K562 (cell line): ENCODE data around the gene XBP1. TPM values are rescaled to one million over a fixed set of nuclear protein-coding genes. Genes with fewer than 3 reads are reported as not detected.

Source experiments
- ADNP ChIP-seq: fragments of 200-800 bp; sonication (Bioruptor generic); IDR thresholded peaks from 2 replicates; pipeline ENCODE4 v1.6.1; 2016; ENCODE audit warnings: missing genetic modification characterization, missing compliant biosample characterization
- ARID1B ChIP-seq: fragments of 450-650 bp; IDR thresholded peaks from 2 replicates; pipeline ENCODE4 v1.6.1; 2016; ENCODE audit warnings: antibody characterized with exemption, mild to moderate bottlenecking, inconsistent platforms
- ARID2 ChIP-seq: fragments of 450-650 bp; IDR thresholded peaks from 2 replicates; pipeline ENCODE4 v1.6.1; 2017; ENCODE audit warnings: antibody characterized with exemption, mild to moderate bottlenecking
- ATF6 ChIP-seq: sonication (generic); formaldehyde crosslinking; IDR thresholded peaks from 2 replicates; pipeline ENCODE4 v1.4.0; 2020; ENCODE audit warnings: mild to moderate bottlenecking, missing genetic modification reagents
- CHCHD3 ChIP-seq: fragments of 250-450 bp; sonication (Bioruptor Pico); IDR thresholded peaks from 2 replicates; pipeline ENCODE4 v2.1.2; 2022; ENCODE audit warnings: mild to moderate bottlenecking
- FOXA1 ChIP-seq: fragments of 450-650 bp; IDR thresholded peaks from 2 replicates; pipeline ENCODE4 v1.6.1; 2016; ENCODE audit warnings: mild to moderate bottlenecking, borderline replicate concordance
- HIVEP1 ChIP-seq: fragments of 250-450 bp; sonication (Bioruptor Pico); IDR thresholded peaks from 2 replicates; pipeline ENCODE4 v1.4.0; 2020; ENCODE audit warnings: mild to moderate bottlenecking
- PHF20 ChIP-seq: fragments of 450-650 bp; IDR thresholded peaks from 2 replicates; pipeline ENCODE4 v1.6.1; 2018; ENCODE audit not compliant: partially characterized antibody
- SOX6 ChIP-seq: fragments of 450-650 bp; IDR thresholded peaks from 2 replicates; pipeline ENCODE4 v1.6.1; 2014; ENCODE audit warnings: mild to moderate bottlenecking
- STAT5A ChIP-seq: IDR thresholded peaks from 2 replicates; pipeline ENCODE4 v1.6.1; 2012; ENCODE audit warnings: low read length, inconsistent platforms, borderline replicate concordance
- TSHZ1 ChIP-seq: fragments of 250-450 bp; sonication (Bioruptor Pico); IDR thresholded peaks from 2 replicates; pipeline ENCODE4 v1.4.0; 2020; ENCODE audit warnings: mild to moderate bottlenecking, moderate library complexity
- ZC3H8 ChIP-seq: fragments of 450-650 bp; IDR thresholded peaks from 2 replicates; pipeline ENCODE4 v1.6.1; 2017
- ZNF217 ChIP-seq: sonication (generic); formaldehyde crosslinking; IDR thresholded peaks from 2 replicates; pipeline ENCODE4 v1.8.0; 2022; ENCODE audit warnings: mild to moderate bottlenecking, missing genetic modification reagents
- ZNF644 ChIP-seq: fragments of 200-800 bp; sonication (Bioruptor generic); IDR thresholded peaks from 2 replicates; pipeline ENCODE4 v1.6.1; 2016; ENCODE audit warnings: low read depth, missing genetic modification characterization, missing compliant biosample characterization
- ZNF695 ChIP-seq: fragments of 450-650 bp; formaldehyde crosslinking; IDR thresholded peaks from 2 replicates; pipeline ENCODE4 v1.4.0; 2020; ENCODE audit warnings: mild to moderate bottlenecking, moderate library complexity
- polyA plus RNA-seq, 8 experiments: library from polyadenylated mRNA; depleted of rRNA in 4 of 8; stranded (reverse) in 5 of 8; unstranded in 3 of 8; fragments of >200 nt; fragmentation: Nextera tagmentation in 2 of 8; fragmentation: Illumina TruSeq in 1 of 8; extraction: Ambion mirVana in 2 of 8; extraction: Trizol in 1 of 8; gene quantifications; 2 replicates each; pipeline versions ENCODE4 v1.2.1 to v1.2.3, GENCODE V29; 2011 to 2014; ENCODE audit warnings: inconsistent platforms in 1 of 8, missing spikeins in 1 of 8
- total RNA-seq, 7 experiments: library from RNA; depleted of rRNA in 6 of 7; stranded (reverse); fragments of >200 nt in 6 of 7; fragmentation: Illumina TruSeq in 2 of 7; extraction: Trizol in 2 of 7; gene quantifications; 2 replicates each; pipeline versions ENCODE4 v1.2.1 to v1.2.3, GENCODE V29; 2011 to 2021; ENCODE audit warnings: low replicate concordance in 1 of 7
- TF ChIP-seq, protein P1 (sequence below): fragments of 450-650 bp; formaldehyde crosslinking; IDR thresholded peaks from 2 replicates; pipeline ENCODE4 v1.4.0; 2020; ENCODE audit warnings: mild to moderate bottlenecking, moderate library complexity
- TF ChIP-seq, protein P2 (sequence below): sonication (generic); formaldehyde crosslinking; IDR thresholded peaks from 2 replicates; pipeline ENCODE4 v1.8.1; 2022; ENCODE audit warnings: missing genetic modification reagents

XBP1 gene
- total and polyA plus RNA-seq, 9 of the 15 experiments (the other 6 are each of a cell fraction or from before 2014, with no cell fraction given), result 25.0 to 218 (median 94.6) TPM

DNA sequence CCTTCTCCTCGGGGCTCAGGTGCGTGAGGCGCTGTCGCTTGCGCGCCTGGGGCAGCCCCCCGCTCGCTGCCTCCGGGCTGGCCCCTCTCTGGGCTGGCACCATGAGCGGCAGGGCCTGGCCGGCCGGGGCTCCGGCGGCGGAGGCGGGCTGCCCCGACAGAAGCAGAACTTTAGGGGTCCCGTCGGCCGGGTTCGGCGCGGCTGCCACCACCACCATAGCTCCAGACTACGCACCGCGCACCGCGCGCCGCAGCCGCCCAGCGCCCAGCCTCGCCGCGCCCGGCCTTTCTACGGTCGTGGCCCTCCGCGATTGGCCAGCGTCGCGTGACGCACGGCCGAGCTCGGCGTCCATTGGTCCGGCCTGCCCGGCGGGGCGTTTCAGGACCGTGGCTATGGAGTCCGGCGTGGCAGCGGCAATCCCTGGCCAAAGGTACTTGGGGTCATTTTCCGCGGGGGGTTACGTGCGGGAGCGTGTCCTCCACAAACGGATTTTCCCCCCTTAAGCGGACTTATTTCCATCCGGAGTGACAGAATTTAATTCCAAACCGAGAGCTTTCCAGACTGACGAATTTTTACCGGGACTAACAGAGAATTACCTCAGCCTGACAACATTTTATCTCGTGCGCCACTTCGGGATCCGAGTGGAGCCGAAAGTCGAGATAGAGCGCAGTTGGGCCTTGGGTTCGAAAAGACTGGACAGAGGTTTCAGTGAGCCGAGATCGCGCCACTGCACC is at the start of gene XBP1 (continued):
- TF ChIP-seq ATF6, result 0 out of 2 replicates have a peak, but pooled peaks have one; percentile 35
- TF ChIP-seq ARID1B, result no peak
- TF ChIP-seq, protein P1, sequence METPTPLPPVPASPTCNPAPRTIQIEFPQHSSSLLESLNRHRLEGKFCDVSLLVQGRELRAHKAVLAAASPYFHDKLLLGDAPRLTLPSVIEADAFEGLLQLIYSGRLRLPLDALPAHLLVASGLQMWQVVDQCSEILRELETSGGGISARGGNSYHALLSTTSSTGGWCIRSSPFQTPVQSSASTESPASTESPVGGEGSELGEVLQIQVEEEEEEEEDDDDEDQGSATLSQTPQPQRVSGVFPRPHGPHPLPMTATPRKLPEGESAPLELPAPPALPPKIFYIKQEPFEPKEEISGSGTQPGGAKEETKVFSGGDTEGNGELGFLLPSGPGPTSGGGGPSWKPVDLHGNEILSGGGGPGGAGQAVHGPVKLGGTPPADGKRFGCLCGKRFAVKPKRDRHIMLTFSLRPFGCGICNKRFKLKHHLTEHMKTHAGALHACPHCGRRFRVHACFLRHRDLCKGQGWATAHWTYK (CRISPR knock-in tag), result no peak
- no peak for TF ChIP-seq ZNF217 (CRISPR knock-in tag)
- TF ChIP-seq ZC3H8, result no peak
- no peak for TF ChIP-seq TSHZ1 (CRISPR knock-in tag)
- TF ChIP-seq, protein P2, sequence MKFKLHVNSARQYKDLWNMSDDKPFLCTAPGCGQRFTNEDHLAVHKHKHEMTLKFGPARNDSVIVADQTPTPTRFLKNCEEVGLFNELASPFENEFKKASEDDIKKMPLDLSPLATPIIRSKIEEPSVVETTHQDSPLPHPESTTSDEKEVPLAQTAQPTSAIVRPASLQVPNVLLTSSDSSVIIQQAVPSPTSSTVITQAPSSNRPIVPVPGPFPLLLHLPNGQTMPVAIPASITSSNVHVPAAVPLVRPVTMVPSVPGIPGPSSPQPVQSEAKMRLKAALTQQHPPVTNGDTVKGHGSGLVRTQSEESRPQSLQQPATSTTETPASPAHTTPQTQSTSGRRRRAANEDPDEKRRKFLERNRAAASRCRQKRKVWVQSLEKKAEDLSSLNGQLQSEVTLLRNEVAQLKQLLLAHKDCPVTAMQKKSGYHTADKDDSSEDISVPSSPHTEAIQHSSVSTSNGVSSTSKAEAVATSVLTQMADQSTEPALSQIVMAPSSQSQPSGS (CRISPR knock-in tag), result no peak
- no peak for TF ChIP-seq ADNP (tag)
- TF ChIP-seq SOX6, result 0 out of 2 replicates have a peak, but pooled peaks have one; percentile 18
- TF ChIP-seq ZNF644 (tag), result 0 out of 2 replicates have a peak, but pooled peaks have one; percentile 69
- TF ChIP-seq CHCHD3 (CRISPR knock-in tag), result no peak
- TF ChIP-seq ZNF695 (CRISPR knock-in tag), result no peak
- no peak for TF ChIP-seq ARID2
- no peak for TF ChIP-seq PHF20
- TF ChIP-seq FOXA1, result no peak
- TF ChIP-seq STAT5A, result no peak
- no peak for TF ChIP-seq HIVEP1
